ENCODE measurements around the gene ZDHHC11.
"Not testable (repeated sequence)": the region's sequence is repeated elsewhere in the genome, so short reads cannot be mapped to it uniquely, and the experiment has no call there.

Gene ZDHHC11

GRCh38 chr5:816176-816575 lies 34.6 kb downstream of the ZDHHC11 start:
- no peak for DNase-seq (ENCODE audit: extremely low read depth in 1 of 2, low read depth in 1 of 2)

GRCh38 chr5:815449-815848 lies 35.3 kb downstream of the ZDHHC11 start:
- no peak for DNase-seq (ENCODE audit: extremely low read depth in 1 of 2, low read depth in 1 of 2)

GRCh38 chr5:813575-813974 lies 37.2 kb downstream of the ZDHHC11 start:
- not testable (repeated sequence) for DNase-seq (ENCODE audit: extremely low read depth in 1 of 2, low read depth in 1 of 2)

- DNase-seq (ENCODE audit: extremely low read depth in 1 of 2, low read depth in 1 of 2): not testable (repeated sequence)
Observed at GRCh38 chr5:811384-811783, 39.4 kb downstream of the ZDHHC11 start.

- DNase-seq (ENCODE audit: extremely low read depth in 1 of 2, low read depth in 1 of 2): not testable (repeated sequence)
Observed at GRCh38 chr5:807719-808514, 42.9 kb downstream of the ZDHHC11 start.

- DNase-seq (ENCODE audit: extremely low read depth in 1 of 2, low read depth in 1 of 2): no peak
Observed at GRCh38 chr5:801472-801871, 49.3 kb downstream of the ZDHHC11 start.

GRCh38 chr5:801055-801454 lies 49.7 kb downstream of the ZDHHC11 start:
- DNase-seq (ENCODE audit: extremely low read depth in 1 of 2, low read depth in 1 of 2): not testable (repeated sequence)

- DNase-seq (ENCODE audit: extremely low read depth in 1 of 2, low read depth in 1 of 2): not testable (repeated sequence)
Observed at GRCh38 chr5:798505-799138, 52.2 kb downstream of the ZDHHC11 start.

GRCh38 chr5:797986-798385 lies 52.8 kb downstream of the ZDHHC11 start:
- DNase-seq (ENCODE audit: extremely low read depth in 1 of 2, low read depth in 1 of 2): not testable (repeated sequence)

- not testable (repeated sequence) for DNase-seq (ENCODE audit: extremely low read depth in 1 of 2, low read depth in 1 of 2)
Observed at GRCh38 chr5:795873-796272, 54.9 kb downstream of the ZDHHC11 start.

GRCh38 chr5:794948-795347 lies 55.8 kb downstream of the ZDHHC11 start:
- DNase-seq (ENCODE audit: extremely low read depth in 1 of 2, low read depth in 1 of 2): not testable (repeated sequence)

GRCh38 chr5:788703-789102 lies 62.1 kb downstream of the ZDHHC11 start:
- not testable (repeated sequence) for DNase-seq (ENCODE audit: extremely low read depth in 1 of 2, low read depth in 1 of 2)

- not testable (repeated sequence) for DNase-seq (ENCODE audit: extremely low read depth in 1 of 2, low read depth in 1 of 2)
Observed at GRCh38 chr5:787857-788233, 62.9 kb downstream of the ZDHHC11 start.

GRCh38 chr5:787224-787856 lies 63.4 kb downstream of the ZDHHC11 start:
- not testable (repeated sequence) for DNase-seq (ENCODE audit: extremely low read depth in 1 of 2, low read depth in 1 of 2)

- not testable (repeated sequence) for DNase-seq (ENCODE audit: extremely low read depth in 1 of 2, low read depth in 1 of 2)
Observed at GRCh38 chr5:785181-785705, 65.5 kb downstream of the ZDHHC11 start.

- peak; percentile 84 to 87 for DNase-seq (ENCODE audit: extremely low read depth in 1 of 2, low read depth in 1 of 2)
Observed at GRCh38 chr5:784428-785177, 66.2 kb downstream of the ZDHHC11 start, which contains the start of gene ZDHHC11B. Gene ZDHHC11B (minus strand): TSS chr5:784729. CDS start chr5:766919, 17,810 bp downstream.

GRCh38 chr5:783881-784427 lies 66.8 kb downstream of the ZDHHC11 start:
- DNase-seq (ENCODE audit: extremely low read depth in 1 of 2, low read depth in 1 of 2): not testable (repeated sequence)

GRCh38 chr5:783049-783802 lies 67.6 kb downstream of the ZDHHC11 start:
- DNase-seq (ENCODE audit: extremely low read depth in 1 of 2, low read depth in 1 of 2): not testable (repeated sequence)

- DNase-seq (ENCODE audit: extremely low read depth in 1 of 2, low read depth in 1 of 2): not testable (repeated sequence)
Observed at GRCh38 chr5:782356-782755, 68.4 kb downstream of the ZDHHC11 start.

- not testable (repeated sequence) for DNase-seq (ENCODE audit: extremely low read depth in 1 of 2, low read depth in 1 of 2)
Observed at GRCh38 chr5:780571-780970, 70.2 kb downstream of the ZDHHC11 start.

All from stimulated activated CD8-positive, alpha-beta memory T cell treated with anti-CD3 and anti-CD28 coated beads, Interleukin-7, amount 100 ng/mL, for 48 hours (primary cell).